NCI-H460 (cell line): ENCODE measurements around the gene GGA3. TPM values are rescaled to one million over a fixed set of nuclear protein-coding genes. Genes with fewer than 3 reads are reported as not detected.
A peak's percentile ranks its signal among the peaks of the same experiment; 100 is the strongest.

Source experiments
- DNase-seq: peaks from one replicate; pipeline ENCODE4 v3.0.0-alpha.2; 2016; ENCODE audit warnings: low read depth; ENCODE audit errors: extremely low read depth
- total RNA-seq: library from RNA; depleted of rRNA; stranded (reverse); fragments of >200 nt; shearing (Covaris generic); gene quantifications from 2 replicates; pipeline ENCODE4 v1.2.3, GENCODE V29; 2014

Gene GGA3
- total RNA-seq, 1 experiment from 2014 or later: 16.8 TPM

- DNase-seq: no peak
These were observed 9.2 kb downstream of the GGA3 start for GRCh38 chr17:75252039-75252816.

GRCh38 chr17:75250009-75250471, 11.4 kb downstream of the GGA3 start:
- DNase-seq: no peak

- no peak for DNase-seq
These were observed 11.8 kb downstream of the GGA3 start for GRCh38 chr17:75249564-75249963.

GRCh38 chr17:75246404-75246803, 15.0 kb downstream of the GGA3 start:
- no peak for DNase-seq

- no peak for DNase-seq
These were observed 16.4 kb downstream of the GGA3 start for GRCh38 chr17:75245011-75245410.

GRCh38 chr17:75244133-75244866, 17.1 kb downstream of the GGA3 start:
- DNase-seq: no peak

- DNase-seq: no peak
These were observed 18.9 kb downstream of the GGA3 start for GRCh38 chr17:75242461-75243042.

GRCh38 chr17:75241996-75242460, 19.4 kb downstream of the GGA3 start:
- no peak for DNase-seq

- no peak for DNase-seq
These were observed 19.9 kb downstream of the GGA3 start for GRCh38 chr17:75241502-75241901.

GRCh38 chr17:75241143-75241430, 20.3 kb downstream of the GGA3 start:
- no peak for DNase-seq

- DNase-seq: no peak
These were observed 20.8 kb downstream of the GGA3 start for GRCh38 chr17:75240394-75241142.

- no peak for DNase-seq
These were observed 21.5 kb downstream of the GGA3 start for GRCh38 chr17:75239778-75240393.

- no peak for DNase-seq
These were observed 22.2 kb downstream of the GGA3 start for GRCh38 chr17:75239214-75239613.

GRCh38 chr17:75238684-75239191, 22.7 kb downstream of the GGA3 start:
- peak; percentile 65 for DNase-seq

- no peak for DNase-seq
These were observed 23.3 kb downstream of the GGA3 start for GRCh38 chr17:75238020-75238580.

- DNase-seq: no peak
These were observed 24.0 kb downstream of the GGA3 start for GRCh38 chr17:75237100-75238014.

- no peak for DNase-seq
These were observed 28.6 kb downstream of the GGA3 start for GRCh38 chr17:75232786-75233185.

- DNase-seq: no peak
These were observed 29.5 kb downstream of the GGA3 start for GRCh38 chr17:75231741-75232464.
